Measurements from ENCODE around the gene RNU6-9.

RNU6-9 gene

DNA sequence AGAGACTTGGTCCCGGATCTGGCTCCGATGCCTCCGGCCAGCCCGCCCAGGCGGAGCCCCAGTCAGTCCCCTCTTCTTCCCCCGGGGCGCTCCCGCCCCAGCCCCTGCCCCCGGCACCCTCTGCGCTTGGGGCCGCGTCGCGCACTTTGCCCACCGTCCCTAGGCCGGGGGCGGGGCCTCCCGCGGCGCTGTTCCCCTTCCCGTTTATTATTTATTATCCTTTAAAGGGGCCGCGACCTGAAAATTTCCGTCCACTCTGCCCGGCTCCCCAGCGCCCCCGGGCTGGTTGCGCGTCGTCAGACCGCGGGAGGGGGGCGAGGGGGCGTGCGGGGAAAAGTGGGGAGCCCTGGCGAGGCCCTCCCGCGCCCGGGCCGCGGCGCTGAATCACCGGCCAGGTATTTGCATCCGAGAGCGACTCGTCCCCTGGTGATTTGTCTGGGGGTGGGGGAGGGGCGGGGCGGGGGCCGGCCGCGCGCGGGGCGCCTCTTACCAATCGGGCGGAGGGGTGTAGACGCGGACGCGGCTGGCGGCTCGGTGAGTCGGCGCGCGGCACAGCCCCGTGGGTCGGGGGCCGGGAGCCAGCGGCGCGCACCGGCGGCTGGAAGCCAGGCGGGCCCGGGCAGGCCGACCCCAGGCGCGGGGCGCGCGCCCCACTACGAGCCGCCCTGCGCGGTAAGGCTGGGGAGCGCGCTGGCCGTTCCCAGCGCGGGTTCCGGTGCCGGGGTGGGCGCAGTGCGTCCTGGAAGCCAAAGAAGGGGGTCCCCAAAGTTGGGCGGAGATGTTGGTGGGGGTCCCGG is 32.4 kb downstream of the RNU6-9 start, which contains the start of gene ARID3A:
TSS of gene ARID3A (plus strand) at position 510 of the 797 bp plus-strand sequence. CDS start 3,494 bp downstream, outside the sequence.
- TF ChIP-seq, protein P1, sequence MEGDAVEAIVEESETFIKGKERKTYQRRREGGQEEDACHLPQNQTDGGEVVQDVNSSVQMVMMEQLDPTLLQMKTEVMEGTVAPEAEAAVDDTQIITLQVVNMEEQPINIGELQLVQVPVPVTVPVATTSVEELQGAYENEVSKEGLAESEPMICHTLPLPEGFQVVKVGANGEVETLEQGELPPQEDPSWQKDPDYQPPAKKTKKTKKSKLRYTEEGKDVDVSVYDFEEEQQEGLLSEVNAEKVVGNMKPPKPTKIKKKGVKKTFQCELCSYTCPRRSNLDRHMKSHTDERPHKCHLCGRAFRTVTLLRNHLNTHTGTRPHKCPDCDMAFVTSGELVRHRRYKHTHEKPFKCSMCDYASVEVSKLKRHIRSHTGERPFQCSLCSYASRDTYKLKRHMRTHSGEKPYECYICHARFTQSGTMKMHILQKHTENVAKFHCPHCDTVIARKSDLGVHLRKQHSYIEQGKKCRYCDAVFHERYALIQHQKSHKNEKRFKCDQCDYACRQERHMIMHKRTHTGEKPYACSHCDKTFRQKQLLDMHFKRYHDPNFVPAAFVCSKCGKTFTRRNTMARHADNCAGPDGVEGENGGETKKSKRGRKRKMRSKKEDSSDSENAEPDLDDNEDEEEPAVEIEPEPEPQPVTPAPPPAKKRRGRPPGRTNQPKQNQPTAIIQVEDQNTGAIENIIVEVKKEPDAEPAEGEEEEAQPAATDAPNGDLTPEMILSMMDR (IDR thresholded peaks at IDR 0.05; ENCODE audit: insufficient read depth, low read depth, low read length, missing control alignments): no peak
- DNase-seq (ENCODE audit: low read depth): peak; percentile 95
- peak within 1 kb of the TSS; percentile 87 for H3K4me3 ChIP-seq (ENCODE audit: low read depth, low read length)

DNA sequence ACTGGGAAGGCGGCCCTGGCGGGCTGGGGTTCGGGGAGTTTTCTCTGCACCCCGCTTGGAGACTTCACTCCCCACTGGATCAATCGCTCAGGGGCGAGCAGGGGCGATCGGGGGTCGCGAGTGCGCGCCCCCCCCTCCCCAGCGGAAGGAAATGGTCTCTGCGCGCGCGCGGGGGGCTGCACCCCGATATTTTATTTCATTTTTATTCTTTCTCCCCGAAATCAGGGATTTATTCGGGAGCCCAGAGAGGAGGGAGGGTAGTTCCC is 33.0 kb downstream of the RNU6-9 start:
- peak overlapping the region; percentile 87 for H3K4me3 ChIP-seq (ENCODE audit: low read depth, low read length)
- TF ChIP-seq, protein P1 (IDR thresholded peaks at IDR 0.05; ENCODE audit: insufficient read depth, low read depth, low read length, missing control alignments): no peak
- DNase-seq (ENCODE audit: low read depth): no peak

DNA sequence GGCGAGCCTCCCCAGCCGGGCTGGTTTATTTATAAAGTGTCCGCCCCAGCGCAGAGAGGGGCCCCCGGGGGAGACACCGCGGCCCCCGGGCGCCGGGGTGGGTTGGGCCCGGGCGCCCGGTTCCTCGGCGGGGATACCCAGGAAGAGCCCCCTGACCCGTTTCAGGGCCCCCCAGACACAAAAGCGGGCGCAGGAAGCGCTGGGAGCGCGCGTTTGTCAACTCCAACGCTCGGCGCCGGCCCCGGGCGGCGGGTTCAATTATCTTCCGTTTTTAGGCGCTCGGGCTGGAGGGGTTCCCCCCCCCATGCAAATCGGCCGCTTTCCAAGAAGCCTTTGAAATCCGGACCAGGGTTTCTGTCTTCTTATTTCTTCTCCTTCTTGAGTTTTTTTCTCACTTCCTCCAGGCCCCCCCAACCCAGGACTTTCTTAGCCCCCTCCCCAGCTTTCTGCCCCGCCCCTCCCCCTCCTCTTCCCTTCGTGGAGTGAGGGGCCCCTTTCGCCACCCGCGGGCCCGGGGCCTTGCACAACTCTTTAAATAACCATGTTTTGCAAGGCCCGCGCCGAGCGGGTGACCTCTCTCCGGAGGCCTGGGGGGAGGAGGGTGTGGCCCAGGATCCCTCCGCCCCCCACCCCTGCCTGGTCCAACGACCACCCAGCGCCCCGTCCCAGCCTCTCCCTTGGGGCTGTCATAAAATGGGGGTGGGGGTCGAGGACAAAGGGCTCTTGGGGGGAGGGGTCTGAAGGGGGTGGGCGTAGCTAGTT is 33.5 kb downstream of the RNU6-9 start:
- H3K4me3 ChIP-seq (ENCODE audit: low read depth, low read length): peak overlapping the region; percentile 87
- peak; percentile 81 for DNase-seq (ENCODE audit: low read depth)
- TF ChIP-seq, protein P1 (IDR thresholded peaks at IDR 0.05; ENCODE audit: insufficient read depth, low read depth, low read length, missing control alignments): no peak

DNA sequence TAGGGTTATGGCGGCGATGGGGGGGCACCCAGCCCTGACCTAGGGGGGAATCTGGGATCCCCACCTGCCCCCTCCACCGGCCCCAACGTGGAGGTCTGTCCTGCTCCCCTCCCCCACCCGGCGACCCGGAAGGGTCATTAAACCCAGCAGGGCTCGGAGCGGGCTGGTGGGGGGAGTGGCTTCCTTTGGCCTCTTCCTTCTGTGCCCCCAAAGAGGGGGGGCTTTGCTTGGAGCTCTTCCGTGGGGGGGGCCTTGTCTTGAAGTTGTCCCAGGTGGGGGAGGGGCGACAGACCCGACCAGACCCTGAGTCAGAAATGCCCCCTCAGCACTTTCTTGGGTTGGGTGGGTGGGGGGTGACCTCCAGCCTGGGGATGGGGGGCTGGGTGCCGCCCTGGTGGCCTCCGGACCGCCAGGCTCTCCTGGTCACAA is 34.1 kb downstream of the RNU6-9 start:
- peak overlapping the region; percentile 87 for H3K4me3 ChIP-seq (ENCODE audit: low read depth, low read length)
- peak; percentile 46 for DNase-seq (ENCODE audit: low read depth)
- TF ChIP-seq, protein P1 (IDR thresholded peaks at IDR 0.05; ENCODE audit: insufficient read depth, low read depth, low read length, missing control alignments): no peak

DNA sequence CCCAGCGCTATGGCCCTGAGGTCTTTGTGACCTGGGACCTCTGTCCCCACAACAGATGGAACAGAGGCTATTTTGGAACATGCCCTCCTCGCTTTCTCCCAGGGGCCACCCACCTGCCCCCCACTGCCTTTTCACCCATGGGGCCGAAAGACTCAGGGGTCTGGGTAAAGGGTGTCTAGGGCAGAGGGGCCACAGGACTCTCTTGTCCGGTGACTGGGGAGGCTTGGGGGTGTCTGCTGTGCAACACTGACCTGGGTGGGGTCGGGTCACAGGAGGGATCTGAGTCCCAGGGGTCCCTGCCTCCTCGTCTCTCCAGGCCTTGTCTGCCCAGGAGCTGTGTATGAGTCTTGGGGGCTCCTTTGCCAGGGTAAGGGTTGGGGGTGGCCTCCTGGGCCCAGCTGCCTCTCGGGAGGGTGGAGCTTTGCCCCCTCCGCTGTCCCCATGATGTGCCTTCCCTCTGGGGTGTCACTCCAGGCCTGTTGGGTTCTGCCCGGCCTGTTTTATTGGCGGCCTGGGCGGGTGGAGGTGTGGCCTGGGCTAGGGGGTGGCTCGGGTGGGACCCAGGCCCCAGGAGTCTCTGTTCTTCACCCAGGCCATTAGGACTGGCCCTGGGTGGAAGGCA is 34.6 kb downstream of the RNU6-9 start:
- peak overlapping the region; percentile 87 for H3K4me3 ChIP-seq (ENCODE audit: low read depth, low read length)
- TF ChIP-seq, protein P1 (IDR thresholded peaks at IDR 0.05; ENCODE audit: insufficient read depth, low read depth, low read length, missing control alignments): no peak
- DNase-seq (ENCODE audit: low read depth): no peak

DNA sequence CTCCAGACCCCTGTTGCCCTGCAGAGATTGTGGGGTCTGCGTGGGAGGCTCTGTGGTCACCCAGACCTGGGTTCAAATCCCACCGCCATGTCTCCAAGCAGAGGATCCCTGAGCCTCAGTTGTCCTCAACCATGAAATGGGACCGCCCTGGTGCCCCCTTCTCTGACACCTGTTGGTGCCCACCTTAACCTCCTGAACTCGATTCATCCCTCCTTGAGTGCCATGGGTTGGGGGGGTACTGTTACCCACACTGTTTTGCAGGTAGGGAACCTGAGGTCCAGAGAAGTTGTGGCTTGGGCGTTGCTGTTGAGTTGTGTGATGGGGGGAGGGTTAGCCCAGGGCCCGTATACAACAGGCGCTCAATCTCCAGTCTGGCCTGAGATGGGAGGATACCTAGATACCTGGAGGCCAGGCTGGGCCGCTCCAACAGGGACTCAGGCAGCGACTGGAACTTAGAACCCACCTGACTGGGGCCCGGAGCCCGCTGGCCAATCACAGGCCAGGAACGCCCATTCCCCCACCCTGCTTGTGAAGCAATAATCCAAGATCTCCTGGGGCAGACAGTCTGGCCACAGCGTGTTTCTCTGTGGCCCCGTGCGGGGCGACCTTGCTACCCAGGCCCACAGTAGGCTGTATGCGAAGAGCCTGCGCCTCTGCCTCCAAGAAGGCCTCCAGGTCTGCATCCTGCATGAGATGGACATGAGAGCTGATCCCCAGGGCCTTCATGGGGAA is 35.4 kb downstream of the RNU6-9 start:
- no peak for DNase-seq (ENCODE audit: low read depth)
- TF ChIP-seq, protein P1 (IDR thresholded peaks at IDR 0.05; ENCODE audit: insufficient read depth, low read depth, low read length, missing control alignments): no peak
- H3K4me3 ChIP-seq (ENCODE audit: low read depth, low read length): no peak overlapping the region

Measured in GM12865 (cell line).